ENCODE measurements around the gene TESMIN. TPM values are rescaled to one million over a fixed set of nuclear protein-coding genes. Genes with fewer than 3 reads are reported as not detected.

Gene TESMIN
- total and polyA plus RNA-seq, 2 of the 13 experiments (the other 11 are each of a cell fraction or from before 2014, with no cell fraction given): 0.15 to 0.45 TPM

DNA sequence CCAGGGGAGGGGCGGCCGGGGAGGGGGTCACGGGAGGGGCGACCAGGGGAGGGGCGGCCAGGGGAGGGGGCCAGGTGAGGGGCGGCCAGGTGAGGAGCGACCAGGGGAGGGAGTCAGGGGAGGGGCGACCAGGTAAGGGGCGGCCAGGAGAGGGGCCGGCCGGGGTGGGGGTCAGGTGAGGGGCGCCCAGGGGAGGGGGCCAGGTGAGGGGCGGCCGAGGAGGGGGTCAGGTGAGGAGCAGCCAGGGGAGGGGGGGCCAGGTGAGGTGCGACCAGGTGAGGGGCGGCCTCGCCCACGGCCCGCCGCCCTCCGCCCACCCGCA, 355 bp downstream of the TESMIN start:
- Histone ChIP-seq H3K79me2 (ENCODE audit: insufficient read depth, low read length) (no peaks in the 10 kb centered on the region), H3K4me1 (ENCODE audit: insufficient read depth, low read length) (no peaks in the 10 kb centered on the region), H3K36me3 (replicated peaks in 1 of 2; ENCODE audit: control insufficient read depth in 1 of 2, insufficient read depth in 2 of 2, low read length in 2 of 2) (no peaks in the 10 kb centered on the region), H3K4me2 (ENCODE audit: low read depth, low read length) (no peak overlapping the region), H3K9ac (ENCODE audit: insufficient read depth, low read depth, low read length) (no peak overlapping the region), H3K4me3 (replicated peaks in 1 of 3; ENCODE audit: insufficient read depth in 1 of 3, low read depth in 2 of 3, low read length in 3 of 3) (peak overlapping the region in 1 of 3 experiments; percentile 58; a peak in 3 of 6 replicates), H3K9me3 (ENCODE audit: low read length) (no peaks in the 10 kb centered on the region), H2AFZ (ENCODE audit: low read length) (no peak overlapping the region), H4K20me1 (ENCODE audit: insufficient read depth, low read length) (no peaks in the 10 kb centered on the region), H3K27ac (ENCODE audit: extremely low read length, insufficient read depth, low read length) (no peak overlapping the region), H3K27me3 (ENCODE audit: control insufficient read depth in 1 of 2, insufficient read depth in 2 of 2, low read length in 2 of 2) (no peaks in the 10 kb centered on the region; a peak in 1 of 5 replicates)
- no peak for FAIRE-seq
- WGBS (ENCODE audit: low lambda C conversion rate): 83% methylated on average over 16 of the region's 22 CpGs
- ChIA-PET CTCF (ENCODE audit: low intra/inter-chr PET ratio, low total read pairs) (no interaction called here), POLR2A (no interaction called here)
- no TSS peak for BruUV-seq (replicated peaks)
- intact Hi-C loops (cut with micrococcal nuclease; ENCODE audit: unreplicated experiment) (no loop called here), in situ Hi-C loops (cut with HindIII; ENCODE audit: extremely low pct_ligation_motif_present, low pct_unique_long_range_greater_than_20kb) (no loop called here)
- no peak for ATAC-seq
- DNase-seq (ENCODE audit: low spot score): no peak
- TF ChIP-seq, protein P1, sequence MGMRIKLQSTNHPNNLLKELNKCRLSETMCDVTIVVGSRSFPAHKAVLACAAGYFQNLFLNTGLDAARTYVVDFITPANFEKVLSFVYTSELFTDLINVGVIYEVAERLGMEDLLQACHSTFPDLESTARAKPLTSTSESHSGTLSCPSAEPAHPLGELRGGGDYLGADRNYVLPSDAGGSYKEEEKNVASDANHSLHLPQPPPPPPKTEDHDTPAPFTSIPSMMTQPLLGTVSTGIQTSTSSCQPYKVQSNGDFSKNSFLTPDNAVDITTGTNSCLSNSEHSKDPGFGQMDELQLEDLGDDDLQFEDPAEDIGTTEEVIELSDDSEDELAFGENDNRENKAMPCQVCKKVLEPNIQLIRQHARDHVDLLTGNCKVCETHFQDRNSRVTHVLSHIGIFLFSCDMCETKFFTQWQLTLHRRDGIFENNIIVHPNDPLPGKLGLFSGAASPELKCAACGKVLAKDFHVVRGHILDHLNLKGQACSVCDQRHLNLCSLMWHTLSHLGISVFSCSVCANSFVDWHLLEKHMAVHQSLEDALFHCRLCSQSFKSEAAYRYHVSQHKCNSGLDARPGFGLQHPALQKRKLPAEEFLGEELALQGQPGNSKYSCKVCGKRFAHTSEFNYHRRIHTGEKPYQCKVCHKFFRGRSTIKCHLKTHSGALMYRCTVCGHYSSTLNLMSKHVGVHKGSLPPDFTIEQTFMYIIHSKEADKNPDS (CRISPR knock-in tag; IDR thresholded peaks at IDR 0.05): no peak
- TF ChIP-seq HNRNPUL1 (IDR thresholded peaks at IDR 0.05; ENCODE audit: low read depth, low read length) (no peak), ZIK1 (CRISPR knock-in tag; IDR thresholded peaks at IDR 0.05; ENCODE audit: borderline replicate concordance, low read depth) (no peak), ZBTB7A (CRISPR knock-in tag; IDR thresholded peaks at IDR 0.05) (no peak), MEIS2 (CRISPR knock-in tag; IDR thresholded peaks at IDR 0.05) (no peak), ZNF709 (CRISPR knock-in tag; IDR thresholded peaks at IDR 0.05) (no peak)
- TF ChIP-seq, protein P2, sequence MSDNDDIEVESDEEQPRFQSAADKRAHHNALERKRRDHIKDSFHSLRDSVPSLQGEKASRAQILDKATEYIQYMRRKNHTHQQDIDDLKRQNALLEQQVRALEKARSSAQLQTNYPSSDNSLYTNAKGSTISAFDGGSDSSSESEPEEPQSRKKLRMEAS (IDR thresholded peaks at IDR 0.05): no peak

All from HepG2 (cell line).